OCI-LY3 (cell line): ENCODE results near the gene ELF2.

Source experiments
- H2AFZ ChIP-seq: fragments of 200-600, 300-600 bp; shearing (Covaris generic); 2 replicates; pipeline ENCODE4 v1.6.0; 2014; ENCODE audit warnings: antibody characterized with exemption, low read depth, low read length
- H3K27ac ChIP-seq: fragments of 200-600, 300-600 bp; sonication (generic); 2 replicates; pipeline ENCODE4 v1.5.1; 2014; ENCODE audit warnings: mild to moderate bottlenecking, low read length, moderate library complexity, mixed read lengths
- H3K27me3 ChIP-seq: fragments of 200-600, 300-600 bp; sonication (generic); 2 replicates; pipeline ENCODE4 v1.6.1; 2014; ENCODE audit warnings: low read depth, low read length, mixed read lengths
- H3K36me3 ChIP-seq: fragments of 200-600, 300-600 bp; sonication (generic); replicated peaks from 2 replicates; pipeline ENCODE3; 2014; ENCODE audit warnings: low read depth, low read length, mixed read lengths
- H3K4me1 ChIP-seq: fragments of 300-600, 200-600 bp; sonication (generic); 2 replicates; pipeline ENCODE4 v1.6.1; 2014; ENCODE audit warnings: low read length, mixed read lengths
- H3K4me2 ChIP-seq: fragments of 200-600, 300-600 bp; sonication (generic); 2 replicates; pipeline ENCODE4 v1.6.1; 2014; ENCODE audit warnings: low read length, mixed read lengths
- H3K4me3 ChIP-seq: fragments of 300-600, 200-600 bp; sonication (generic); 2 replicates; pipeline ENCODE4 v1.5.1; 2014; ENCODE audit warnings: antibody characterized with exemption, mild to moderate bottlenecking, low read length, moderate library complexity
- H3K79me2 ChIP-seq: fragments of 300-600, 200-600 bp; shearing (Covaris generic); 2 replicates; pipeline ENCODE4 v1.6.1; 2014; ENCODE audit warnings: mild to moderate bottlenecking, low read length, mixed read lengths
- H3K9ac ChIP-seq: fragments of 300-600, 200-600 bp; shearing (Covaris generic); 2 replicates; pipeline ENCODE4 v1.6.0; 2014; ENCODE audit warnings: mild to moderate bottlenecking, low read length, moderate library complexity
- H3K9me3 ChIP-seq: fragments of 200-600, 300-600 bp; shearing (Covaris generic); 2 replicates; pipeline ENCODE4 v1.6.1; 2014; ENCODE audit warnings: low read length, mixed read lengths; ENCODE audit not compliant: insufficient read depth
- H4K20me1 ChIP-seq: fragments of 200-600, 300-600 bp; sonication (generic); 2 replicates; pipeline ENCODE4 v1.6.1; 2016; ENCODE audit warnings: low read length, mixed read lengths; ENCODE audit not compliant: insufficient read depth
- CTCF ChIP-seq: fragments of 200-600, 300-600 bp; sonication (generic); IDR thresholded peaks from 2 replicates; pipeline ENCODE4 v1.5.1; 2014; ENCODE audit warnings: antibody characterized with exemption, low read length, low read depth
- EZH2phosphoT487 ChIP-seq: fragments of 200-600 bp; shearing (Covaris generic); IDR thresholded peaks from 2 replicates; pipeline ENCODE4 v1.6.1; 2018; ENCODE audit warnings: antibody characterized with exemption, mixed run types, low read depth

Gene ELF2

GRCh38 chr4:139099366-139099982 lies 77.5 kb downstream of the ELF2 start:
- H3K4me3 ChIP-seq = no peak overlapping the region
- H3K4me2 ChIP-seq = no peak overlapping the region
- no peak overlapping the region for H2AFZ ChIP-seq
- H3K9ac ChIP-seq = no peak overlapping the region
- H4K20me1 ChIP-seq = no peaks in the 10 kb centered on the region
- H3K4me1 ChIP-seq = no peaks in the 10 kb centered on the region
- H3K27ac ChIP-seq = no peak overlapping the region
- no peaks in the 10 kb centered on the region for H3K27me3 ChIP-seq
- TF ChIP-seq EZH2phosphoT487 = no peak
- TF ChIP-seq CTCF = peak; percentile 99
- H3K79me2 ChIP-seq = no peaks in the 10 kb centered on the region
- no peaks in the 10 kb centered on the region for H3K9me3 ChIP-seq
- H3K36me3 ChIP-seq = no peaks in the 10 kb centered on the region

GRCh38 chr4:139092271-139092670 lies 84.7 kb downstream of the ELF2 start:
- Histone ChIP-seq H3K4me2 (no peak overlapping the region), H3K27ac (no peak overlapping the region), H4K20me1 (no peaks in the 10 kb centered on the region), H3K79me2 (no peaks in the 10 kb centered on the region), H3K9me3 (no peaks in the 10 kb centered on the region), H3K4me1 (no peaks in the 10 kb centered on the region), H3K4me3 (no peak overlapping the region), H3K27me3 (no peaks in the 10 kb centered on the region), H3K36me3 (no peaks in the 10 kb centered on the region), H3K9ac (no peak overlapping the region), H2AFZ (no peak overlapping the region)
- TF ChIP-seq EZH2phosphoT487 (no peak), CTCF (no peak)

- H3K27ac ChIP-seq = peak overlapping the region; percentile 89
These were observed 91.9 kb downstream of the ELF2 start for GRCh38 chr4:139085141-139085540.

GRCh38 chr4:139084804-139085093 lies 92.3 kb downstream of the ELF2 start:
- Histone ChIP-seq H4K20me1 (peaks cover 29% of the 10 kb centered on the region), H2AFZ (peak overlapping the region; percentile 95), H3K4me1 (peaks cover 17% of the 10 kb centered on the region), H3K27me3 (no peaks in the 10 kb centered on the region), H3K36me3 (peaks cover 6% of the 10 kb centered on the region), H3K4me2 (peak overlapping the region; percentile 84), H3K79me2 (peaks cover 43% of the 10 kb centered on the region), H3K9me3 (no peaks in the 10 kb centered on the region), H3K4me3 (peak overlapping the region; percentile 87), H3K9ac (peak overlapping the region; percentile 95), H3K27ac (peak overlapping the region; percentile 89)
- TF ChIP-seq EZH2phosphoT487 = no peak
- no peak for TF ChIP-seq CTCF

More at GRCh38 chr4:139085141-139085540, 91.9 kb downstream of the ELF2 start:
- Histone ChIP-seq H3K36me3 (peaks cover 6% of the 10 kb centered on the region), H3K4me1 (peaks cover 17% of the 10 kb centered on the region), H3K4me3 (peak overlapping the region; percentile 87), H3K4me2 (peak overlapping the region; percentile 84), H2AFZ (peak overlapping the region; percentile 95), H3K9me3 (no peaks in the 10 kb centered on the region), H3K79me2 (peaks cover 39% of the 10 kb centered on the region), H4K20me1 (peaks cover 26% of the 10 kb centered on the region), H3K9ac (peak overlapping the region; percentile 95), H3K27me3 (no peaks in the 10 kb centered on the region)
- TF ChIP-seq EZH2phosphoT487 (no peak), CTCF (peak; percentile 47)
